ENCODE results near the gene CSTF1. TPM values are rescaled to one million over a fixed set of nuclear protein-coding genes. Genes with fewer than 3 reads are reported as not detected.

Gene CSTF1
- total RNA-seq (2022; extraction: Qiagen RNA extraction) = 37.2 to 41.4 TPM (median 38.3 TPM) in 5 replicates

DNA sequence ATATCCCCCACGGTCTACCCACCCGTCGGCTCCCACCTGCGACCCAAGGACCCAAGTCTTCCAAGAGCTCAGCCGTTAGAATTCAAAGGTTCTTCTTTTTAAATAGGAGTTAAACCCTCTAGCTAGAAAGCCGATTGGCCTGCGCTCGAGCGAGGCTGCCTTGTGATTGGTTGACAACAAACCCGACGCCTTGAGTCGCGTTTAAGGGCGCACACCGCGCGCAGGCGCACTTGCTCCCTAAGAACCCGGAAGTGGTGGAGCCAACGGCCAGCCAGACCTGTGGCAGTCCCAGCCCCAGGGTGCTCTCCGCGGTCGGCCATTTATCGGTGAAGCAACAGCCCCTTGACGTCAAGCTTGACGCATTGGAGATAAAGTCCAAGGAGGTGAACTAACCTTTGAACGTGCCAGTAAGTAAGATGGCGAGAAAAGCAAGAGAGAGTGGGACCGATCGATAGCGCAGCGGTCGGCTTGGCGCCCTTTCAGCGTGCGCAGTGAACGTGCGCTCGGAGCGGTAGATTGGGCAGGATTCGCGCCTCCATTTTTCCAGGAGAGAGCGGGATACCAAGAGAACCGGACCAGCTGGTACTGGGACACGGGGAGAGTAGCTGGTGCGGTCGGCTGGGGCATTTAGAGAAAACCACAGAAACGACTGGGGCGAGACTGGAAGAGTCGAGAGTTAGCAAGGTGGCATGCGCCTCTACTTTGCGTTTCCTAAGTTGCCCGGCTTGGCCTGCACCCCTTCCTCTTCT is at the start of gene CSTF1, which contains the start of gene AURKA:
Gene CSTF1, plus strand, starts transcription at position 514 of the 749 bp plus-strand sequence. CDS start 2,908 bp downstream, outside the sequence.
Gene AURKA, minus strand, starts transcription at position 84 of the 749 bp plus-strand sequence. CDS start 4,018 bp downstream, outside the sequence.

DNA sequence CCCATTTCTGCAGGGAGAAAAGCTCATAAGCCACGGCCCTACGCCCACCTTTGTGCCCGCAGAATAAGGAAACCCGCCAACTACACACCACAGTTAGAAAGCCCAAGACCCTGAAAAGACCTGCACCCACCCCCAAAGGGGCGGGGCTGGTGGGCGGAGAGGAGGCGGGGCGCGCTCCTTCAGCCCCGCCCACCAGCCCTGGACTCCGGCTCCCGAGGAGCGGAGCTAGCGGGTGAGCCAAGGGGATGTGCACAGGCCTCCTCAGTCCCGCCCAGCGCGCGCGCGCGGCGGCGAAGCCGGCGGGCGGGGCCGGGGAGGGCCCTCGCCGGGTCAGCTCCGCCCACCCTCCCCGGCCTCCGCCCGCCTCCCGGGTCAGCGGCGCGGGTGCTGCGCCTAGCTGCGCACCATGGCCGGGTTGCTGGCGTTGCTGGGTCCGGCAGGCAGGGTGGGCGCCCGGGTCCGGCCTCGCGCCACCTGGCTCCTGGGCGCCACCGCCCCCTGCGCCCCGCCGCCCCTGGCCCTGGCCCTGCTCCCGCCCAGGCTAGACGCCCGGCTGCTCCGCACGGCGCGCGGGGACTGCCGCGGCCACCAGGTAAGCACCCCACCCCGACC is 33.7 kb upstream of the CSTF1 start, which contains the start of gene FAM210B:
Gene FAM210B, plus strand, starts transcription at position 375 of the 612 bp plus-strand sequence. Its CDS starts 32 bp downstream, at position 407.

DNA sequence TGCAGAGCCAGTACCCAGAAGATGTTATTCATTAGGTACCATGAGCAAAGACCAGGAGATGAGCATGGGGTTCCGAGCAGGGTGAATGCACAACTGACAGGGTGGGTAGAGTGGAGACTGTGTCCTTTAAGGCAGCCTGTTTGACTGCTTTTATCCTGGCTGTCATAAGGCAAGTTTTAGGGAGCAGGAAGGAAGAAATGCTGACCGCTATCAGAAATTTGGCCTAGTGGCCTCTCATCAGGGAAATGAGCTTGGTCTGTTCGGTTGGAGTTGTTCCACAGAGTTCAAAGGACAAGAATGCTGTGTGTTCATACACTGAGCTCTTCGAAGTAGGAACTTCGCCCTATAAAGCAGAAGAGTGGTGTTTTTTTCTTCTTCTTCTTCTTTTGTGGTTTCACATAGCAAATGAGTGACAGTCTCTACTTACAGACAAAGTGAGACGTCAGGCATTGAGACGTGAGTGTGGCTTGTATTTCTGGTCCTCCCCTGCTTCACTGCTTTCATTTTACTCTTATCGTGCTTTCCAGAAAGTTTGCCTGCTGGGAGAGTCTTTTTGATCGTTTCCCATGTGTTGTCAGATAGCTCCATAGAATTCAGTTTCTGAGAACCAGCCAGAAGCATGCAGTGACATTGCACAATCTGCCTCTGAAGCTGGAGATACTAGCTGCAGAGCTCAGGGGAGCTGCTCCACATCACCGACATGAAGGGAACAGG is 19.5 kb downstream of the CSTF1 start, which contains the start of gene CASS4:
Gene CASS4, plus strand, starts transcription at position 502 of the 714 bp plus-strand sequence. Its CDS starts 199 bp downstream, at position 701.

Other genes starting within 250 kb of the CSTF1 start
- gene MC3R, start 143.9 kb upstream of the CSTF1 start, total RNA-seq (2022; extraction: Qiagen RNA extraction) = not detected in 5 replicates
- gene FAM210B, start 33.7 kb upstream of the CSTF1 start, total RNA-seq (2022; extraction: Qiagen RNA extraction) = 10.8 to 12.7 TPM (median 11.3 TPM) in 5 replicates
- gene AURKA, start 430 bp upstream of the CSTF1 start, total RNA-seq (2022; extraction: Qiagen RNA extraction) = 102 to 111 TPM (median 110 TPM) in 5 replicates
- 0.03 to 0.07 TPM in 2 of 5 replicates, not detected in the others for gene CASS4, start 19.6 kb downstream of the CSTF1 start, total RNA-seq (2022; extraction: Qiagen RNA extraction)
- 77.8 to 95.5 TPM (median 91.4 TPM) in 5 replicates for gene RTF2, start 76.0 kb downstream of the CSTF1 start, total RNA-seq (2022; extraction: Qiagen RNA extraction)
- 0.17 to 0.62 TPM (median 0.43 TPM) in 5 replicates for gene FAM209A, start 132.1 kb downstream of the CSTF1 start, total RNA-seq (2022; extraction: Qiagen RNA extraction)
- 0.14 to 0.60 TPM (median 0.54 TPM) in 5 replicates for gene FAM209B, start 140.6 kb downstream of the CSTF1 start, total RNA-seq (2022; extraction: Qiagen RNA extraction)
- gene TFAP2C, start 236.7 kb downstream of the CSTF1 start, total RNA-seq (2022; extraction: Qiagen RNA extraction) = 13.7 to 16.7 TPM (median 13.8 TPM) in 5 replicates